Gastrocnemius medialis (tissue), 4 donors: ENCODE measurements around the gene GRID1.

Experiments
- POLR2A ChIP-seq, 2 donors: fragments of 450-650 bp; IDR thresholded peaks; one replicate each; pipeline ENCODE4 v1.6.1; 2017; ENCODE audit warnings: antibody characterized with exemption in 2 of 2, mild to moderate bottlenecking in 2 of 2, moderate library complexity in 2 of 2
- TF ChIP-seq, protein P1 (sequence below), 5 experiments: fragments of 450-650 bp in 3 of 5; fragments of 200-600 bp in 2 of 5; sonication (generic) in 2 of 5; IDR thresholded peaks in 4 of 5; conservative IDR thresholded peaks in 1 of 5; 1 replicate in 4 of 5; 2 replicates in 1 of 5; pipeline ENCODE4 v1.5.1; 2016 to 2019; ENCODE audit warnings: antibody characterized with exemption in 5 of 5, mild to moderate bottlenecking in 3 of 5, moderate library complexity in 3 of 5

DNA sequence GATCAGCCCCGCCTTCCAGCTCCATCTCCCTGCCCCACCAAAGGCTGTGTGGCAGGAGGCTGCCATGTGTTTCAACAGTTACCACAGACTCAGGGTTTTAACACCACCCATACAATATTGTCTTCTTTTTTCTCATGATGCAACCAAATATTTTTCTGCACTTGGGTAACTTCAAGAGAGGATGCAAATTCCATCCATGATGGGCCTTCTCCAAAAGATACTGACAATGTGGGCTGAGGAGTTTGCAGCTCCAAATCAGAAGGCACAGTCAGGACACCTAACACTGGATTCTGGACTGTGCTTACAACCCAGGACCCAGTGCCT is 347.9 kb downstream of the GRID1 start:
- TF ChIP-seq, protein P1, sequence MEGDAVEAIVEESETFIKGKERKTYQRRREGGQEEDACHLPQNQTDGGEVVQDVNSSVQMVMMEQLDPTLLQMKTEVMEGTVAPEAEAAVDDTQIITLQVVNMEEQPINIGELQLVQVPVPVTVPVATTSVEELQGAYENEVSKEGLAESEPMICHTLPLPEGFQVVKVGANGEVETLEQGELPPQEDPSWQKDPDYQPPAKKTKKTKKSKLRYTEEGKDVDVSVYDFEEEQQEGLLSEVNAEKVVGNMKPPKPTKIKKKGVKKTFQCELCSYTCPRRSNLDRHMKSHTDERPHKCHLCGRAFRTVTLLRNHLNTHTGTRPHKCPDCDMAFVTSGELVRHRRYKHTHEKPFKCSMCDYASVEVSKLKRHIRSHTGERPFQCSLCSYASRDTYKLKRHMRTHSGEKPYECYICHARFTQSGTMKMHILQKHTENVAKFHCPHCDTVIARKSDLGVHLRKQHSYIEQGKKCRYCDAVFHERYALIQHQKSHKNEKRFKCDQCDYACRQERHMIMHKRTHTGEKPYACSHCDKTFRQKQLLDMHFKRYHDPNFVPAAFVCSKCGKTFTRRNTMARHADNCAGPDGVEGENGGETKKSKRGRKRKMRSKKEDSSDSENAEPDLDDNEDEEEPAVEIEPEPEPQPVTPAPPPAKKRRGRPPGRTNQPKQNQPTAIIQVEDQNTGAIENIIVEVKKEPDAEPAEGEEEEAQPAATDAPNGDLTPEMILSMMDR (IDR thresholded peaks at IDR 0.05 in 4 of 5, conservative IDR thresholded peaks at IDR 0.05 in 1 of 5), result no peak
- no peak for TF ChIP-seq POLR2A (IDR thresholded peaks at IDR 0.05)
